ENCODE results near the gene MEIS2. TPM values are rescaled to one million over a fixed set of nuclear protein-coding genes. Genes with fewer than 3 reads are reported as not detected.
A peak's percentile ranks its signal among the peaks of the same experiment; 100 is the strongest.

MEIS2 gene
- total and polyA plus RNA-seq, 7 donors: 1.4 to 154 (median 76.0) TPM

GRCh38 chr15:36903195-36903594, 197.2 kb downstream of the MEIS2 start:
- Histone ChIP-seq H3K27me3 (no peaks in the 10 kb centered on the region), H3K36me3 (no peaks in the 10 kb centered on the region), H3K4me1 (peaks cover 0 to 74% (median 48%) of the 10 kb centered on the region in 4 donors), H3K9me3 (no peaks in the 10 kb centered on the region), H3K27ac (peak overlapping the region in 1 of 4 donors; percentile 50), H3K4me3 (no peak overlapping the region)
- intact Hi-C loops (cut with DNase I): no loop called here
- WGBS, 2 donors: 15 to 67% methylated on average over 1 of the region's 1 CpG
- TF ChIP-seq POLR2A (IDR thresholded peaks at IDR 0.05): no peak
- no peak for TF ChIP-seq POLR2AphosphoS5 (IDR thresholded peaks at IDR 0.05)
- no peak for TF ChIP-seq EP300 (IDR thresholded peaks at IDR 0.05)
- TF ChIP-seq CTCF (IDR thresholded peaks at IDR 0.05): no peak
- no peak for DNase-seq

- no peak for DNase-seq
- intact Hi-C loops (cut with DNase I): no loop called here
- H3K27me3 ChIP-seq: no peaks in the 10 kb centered on the region
- H3K9me3 ChIP-seq: no peaks in the 10 kb centered on the region
- TF ChIP-seq CTCF (IDR thresholded peaks at IDR 0.05) (no peak), EP300 (IDR thresholded peaks at IDR 0.05) (no peak), POLR2AphosphoS5 (IDR thresholded peaks at IDR 0.05) (no peak), POLR2A (IDR thresholded peaks at IDR 0.05) (no peak)
- WGBS, 2 donors: 93 to 97% methylated on average over 4 of the region's 4 CpGs
- no peaks in the 10 kb centered on the region for H3K36me3 ChIP-seq
- H3K4me1 ChIP-seq: peaks cover 0 to 85% (median 69%) of the 10 kb centered on the region in 4 donors
- H3K27ac ChIP-seq: peak overlapping the region in 3 of 4 donors; percentile 11 to 73 (median 16)
- H3K4me3 ChIP-seq: no peak overlapping the region
Observed at GRCh38 chr15:36901012-36901411, 199.3 kb downstream of the MEIS2 start.

GRCh38 chr15:36899696-36900095, 200.7 kb downstream of the MEIS2 start:
- no peaks in the 10 kb centered on the region for H3K27me3 ChIP-seq
- no peak overlapping the region for H3K4me3 ChIP-seq
- H3K27ac ChIP-seq: peak overlapping the region in 1 of 4 donors; percentile 73
- no peak for DNase-seq
- H3K4me1 ChIP-seq: peaks cover 0 to 72% (median 63%) of the 10 kb centered on the region in 4 donors
- TF ChIP-seq POLR2AphosphoS5 (IDR thresholded peaks at IDR 0.05) (no peak), POLR2A (IDR thresholded peaks at IDR 0.05) (no peak), CTCF (IDR thresholded peaks at IDR 0.05) (no peak), EP300 (IDR thresholded peaks at IDR 0.05) (no peak)
- no peaks in the 10 kb centered on the region for H3K9me3 ChIP-seq
- peaks cover 0 to 8% (median 3%) of the 10 kb centered on the region in 4 donors for H3K36me3 ChIP-seq
- 67 to 70% methylated on average over 2 of the region's 2 CpGs for WGBS, 2 donors
- intact Hi-C loops (cut with DNase I): no loop called here

GRCh38 chr15:36898536-36899126, 201.7 kb downstream of the MEIS2 start:
- Histone ChIP-seq H3K4me1 (peaks cover 0 to 69% (median 54%) of the 10 kb centered on the region in 4 donors), H3K27ac (peak overlapping the region in 3 of 4 donors; percentile 60 to 73 (median 67))

More at GRCh38 chr15:36898536-36899126, 201.7 kb downstream of the MEIS2 start:
- intact Hi-C loops (cut with DNase I): no loop called here
- WGBS, 2 donors: 32 to 57% methylated on average over 4 of the region's 4 CpGs
- Histone ChIP-seq H3K9me3 (no peaks in the 10 kb centered on the region), H3K36me3 (peaks cover 0 to 19% (median 4%) of the 10 kb centered on the region in 4 donors), H3K27me3 (no peaks in the 10 kb centered on the region), H3K4me3 (no peak overlapping the region)
- no peak for TF ChIP-seq CTCF (IDR thresholded peaks at IDR 0.05)
- no peak for TF ChIP-seq POLR2AphosphoS5 (IDR thresholded peaks at IDR 0.05)
- TF ChIP-seq EP300 (IDR thresholded peaks at IDR 0.05): no peak
- TF ChIP-seq POLR2A (IDR thresholded peaks at IDR 0.05): no peak
- no peak for DNase-seq
